A549 (cell line): ENCODE results near the gene FAT4.

ENCODE experiments used
- CTCF ChIP-seq: fragments of >200 bp; sonication (Bioruptor Twin); formaldehyde crosslinking; IDR thresholded peaks from 3 replicates; pipeline ENCODE4 v1.5.1; 2016
- FOSL2 ChIP-seq, 2 experiments: fragments of 450-650 bp in 1 of 2; fragments of >200 bp in 1 of 2; sonication (Bioruptor Twin) in 1 of 2; formaldehyde crosslinking; IDR thresholded peaks; 2 replicates each; pipeline versions ENCODE4 v1.5.0 to v1.6.1; 2016 to 2020; ENCODE audit warnings: mild to moderate bottlenecking in 1 of 2, moderate library complexity in 1 of 2
- JUN ChIP-seq, 2 experiments: fragments of >200 bp; sonication (Bioruptor Twin); formaldehyde crosslinking; IDR thresholded peaks; 2 replicates in 1 of 2; 3 replicates in 1 of 2; pipeline ENCODE4 v1.6.1; 2016 to 2017
- MAX ChIP-seq: IDR thresholded peaks from 2 replicates; pipeline ENCODE4 v1.6.1; 2012
- PHF8 ChIP-seq: fragments of 200-600 bp; sonication (generic); IDR thresholded peaks from 2 replicates; pipeline ENCODE4 v1.6.1; 2016; ENCODE audit warnings: low read depth, mild to moderate bottlenecking, antibody characterized with exemption, moderate library complexity, borderline replicate concordance
- POLR2A ChIP-seq: IDR thresholded peaks from 2 replicates; pipeline ENCODE4 v1.6.1; 2012; ENCODE audit warnings: mild to moderate bottlenecking, low read length
- POLR2AphosphoS2 ChIP-seq: conservative IDR thresholded peaks from 2 replicates; pipeline ENCODE4 v1.6.1; 2012; ENCODE audit warnings: low read length, improper control_type of control experiment, inconsistent platforms
- RFX5 ChIP-seq: fragments of 450-650 bp; IDR thresholded peaks from 2 replicates; pipeline ENCODE4 v1.7.1; 2014; ENCODE audit warnings: antibody characterized with exemption, mild to moderate bottlenecking, moderate library complexity

GRCh38 chr4:125359960-125360634 lies 45.3 kb downstream of the FAT4 start:
- TF ChIP-seq CTCF = no peak
- no peak for TF ChIP-seq POLR2AphosphoS2
- no peak for TF ChIP-seq MAX
- TF ChIP-seq PHF8 = no peak
- no peak for TF ChIP-seq FOSL2 (IDR thresholded peaks at IDR 0.05)
- no peak for TF ChIP-seq FOSL2 (CRISPR knock-in tag; IDR thresholded peaks at IDR 0.05)
- TF ChIP-seq RFX5 = no peak
- TF ChIP-seq JUN (IDR thresholded peaks at IDR 0.05) = no peak
- TF ChIP-seq POLR2A = no peak
